HG03103 (cell line): ENCODE results near the gene WASF3.

Experiments used
- ATAC-seq: cut with Tn5 transposase; IDR thresholded peaks from one replicate; pipeline ENCODE4 v1.9.1; 2021; ENCODE audit warnings: low read depth; ENCODE audit not compliant: unreplicated experiment

Gene WASF3

GRCh38 chr13:26557393-26558073 lies at the start of gene WASF3:
TSS of gene WASF3 (plus strand) at chr13:26557683. CDS start at chr13:26642271, 84,588 bp downstream.
- ATAC-seq = peak; percentile 97

GRCh38 chr13:26508885-26509284 lies 48.6 kb upstream of the WASF3 start:
- no peak for ATAC-seq

GRCh38 chr13:26509491-26509890 lies 48.0 kb upstream of the WASF3 start:
- ATAC-seq = no peak

- ATAC-seq = no peak
These were observed 43.6 kb upstream of the WASF3 start for GRCh38 chr13:26513931-26514330.

- no peak for ATAC-seq
These were observed 41.8 kb upstream of the WASF3 start for GRCh38 chr13:26515721-26516120.

- ATAC-seq = no peak
These were observed 39.5 kb upstream of the WASF3 start for GRCh38 chr13:26517936-26518335.

- no peak for ATAC-seq
These were observed 39.0 kb upstream of the WASF3 start for GRCh38 chr13:26518451-26518959.

- no peak for ATAC-seq
These were observed 34.9 kb upstream of the WASF3 start for GRCh38 chr13:26522571-26522970.

GRCh38 chr13:26523007-26523406 lies 34.5 kb upstream of the WASF3 start:
- ATAC-seq = no peak

GRCh38 chr13:26525528-26525927 lies 32.0 kb upstream of the WASF3 start:
- no peak for ATAC-seq

- no peak for ATAC-seq
These were observed 30.7 kb upstream of the WASF3 start for GRCh38 chr13:26526702-26527216.

GRCh38 chr13:26528527-26528926 lies 29.0 kb upstream of the WASF3 start:
- ATAC-seq = no peak

- ATAC-seq = no peak
These were observed 28.0 kb upstream of the WASF3 start for GRCh38 chr13:26529441-26529840.

- ATAC-seq = no peak
These were observed 25.7 kb upstream of the WASF3 start for GRCh38 chr13:26531742-26532141.

- no peak for ATAC-seq
These were observed 23.3 kb upstream of the WASF3 start for GRCh38 chr13:26534036-26534726.

GRCh38 chr13:26538363-26539317 lies 18.8 kb upstream of the WASF3 start:
- no peak for ATAC-seq

- no peak for ATAC-seq
These were observed 17.7 kb upstream of the WASF3 start for GRCh38 chr13:26539738-26540292.

- ATAC-seq = no peak
These were observed 17.1 kb upstream of the WASF3 start for GRCh38 chr13:26540334-26540733.

- ATAC-seq = no peak
These were observed 16.4 kb upstream of the WASF3 start for GRCh38 chr13:26541041-26541440.
